Neuronal stem cell (in vitro differentiated cells): ENCODE measurements around the gene ZSCAN21.

Experiments
- DNase-seq: peaks from one replicate; pipeline ENCODE4 v3.0.0-alpha.2; 2013; ENCODE audit warnings: low spot score
- H2AFZ ChIP-seq: one replicate; pipeline ENCODE4 v1.6.1; 2013; ENCODE audit warnings: mild to moderate bottlenecking, low read length, inconsistent platforms
- H2AK5ac ChIP-seq: 2 replicates; pipeline ENCODE4 v1.6.1; 2013; ENCODE audit warnings: low read depth, mild to moderate bottlenecking, inconsistent platforms, low read length, moderate library complexity, mixed read lengths
- H2BK120ac ChIP-seq: 2 replicates; pipeline ENCODE4 v1.6.1; 2013; ENCODE audit warnings: low read depth, mild to moderate bottlenecking, inconsistent platforms, low read length, moderate library complexity, mixed read lengths
- H2BK12ac ChIP-seq: one replicate; pipeline ENCODE4 v1.6.1; 2013; ENCODE audit warnings: low read length, inconsistent platforms
- H2BK15ac ChIP-seq: 2 replicates; pipeline ENCODE4 v1.6.1; 2013; ENCODE audit warnings: mild to moderate bottlenecking, low read length, inconsistent platforms, mixed read lengths
- H2BK5ac ChIP-seq: one replicate; pipeline ENCODE4 v1.6.1; 2013; ENCODE audit warnings: inconsistent platforms, mild to moderate bottlenecking, low read length, moderate library complexity
- H3K14ac ChIP-seq: one replicate; pipeline ENCODE4 v1.6.1; 2013; ENCODE audit warnings: low read length, inconsistent platforms
- H3K18ac ChIP-seq: 2 replicates; pipeline ENCODE4 v1.6.1; 2013; ENCODE audit warnings: low read length, inconsistent platforms
- H3K23ac ChIP-seq: 2 replicates; pipeline ENCODE4 v1.6.1; 2013; ENCODE audit warnings: low read depth, mild to moderate bottlenecking, mixed read lengths, low read length, inconsistent platforms; ENCODE audit not compliant: poor library complexity
- H3K27ac ChIP-seq: replicated peaks from 3 replicates; pipeline ENCODE4 v1.5.1; 2013; ENCODE audit warnings: low read length, inconsistent platforms
- H3K27me3 ChIP-seq, 3 experiments: 2 replicates each; pipeline ENCODE4 v1.6.1; 2013; ENCODE audit warnings: low read length in 3 of 3, mild to moderate bottlenecking in 2 of 3, inconsistent platforms in 1 of 3, low read depth in 1 of 3, mixed read lengths in 1 of 3, moderate library complexity in 1 of 3; ENCODE audit not compliant: control insufficient read depth in 3 of 3, insufficient read depth in 3 of 3
- H3K36me3 ChIP-seq, 2 donors: replicated peaks in 1 of 2; 2 replicates each; pipeline ENCODE4 v1.6.1; 2013; ENCODE audit warnings: low read length in 2 of 2; ENCODE audit not compliant: control insufficient read depth in 2 of 2, insufficient read depth in 2 of 2
- H3K4ac ChIP-seq: 2 replicates; pipeline ENCODE4 v1.6.1; 2013; ENCODE audit warnings: inconsistent platforms, mild to moderate bottlenecking, low read length, moderate library complexity
- H3K4me1 ChIP-seq, 2 donors: 1 replicate in 1 of 2; 2 replicates in 1 of 2; pipeline ENCODE4 v1.6.1; 2013; ENCODE audit warnings: low read length in 2 of 2, low read depth in 1 of 2; ENCODE audit not compliant: control insufficient read depth in 2 of 2, insufficient read depth in 1 of 2
- H3K4me2 ChIP-seq: one replicate; pipeline ENCODE4 v1.6.1; 2013; ENCODE audit warnings: mild to moderate bottlenecking, low read length, inconsistent platforms; ENCODE audit not compliant: insufficient read depth, poor library complexity, severe bottlenecking
- H3K4me3 ChIP-seq, 2 donors: 2 replicates each; pipeline ENCODE4 v1.5.1; 2013; ENCODE audit warnings: low read length in 2 of 2, mild to moderate bottlenecking in 2 of 2, inconsistent platforms in 1 of 2, moderate library complexity in 1 of 2
- H3K79me1 ChIP-seq: one replicate; pipeline ENCODE4 v1.6.1; 2013; ENCODE audit warnings: low read depth, mild to moderate bottlenecking, inconsistent platforms, low read length, moderate library complexity
- H3K9ac ChIP-seq: one replicate; pipeline ENCODE4 v1.6.1; 2013; ENCODE audit warnings: mild to moderate bottlenecking, low read depth, low read length, inconsistent platforms; ENCODE audit not compliant: poor library complexity
- H3K9me3 ChIP-seq, 2 donors: replicated peaks in 1 of 2; 2 replicates each; pipeline versions ENCODE3 to v1.6.1; 2013; ENCODE audit warnings: low read length in 2 of 2, mild to moderate bottlenecking in 2 of 2, inconsistent platforms in 1 of 2, low read depth in 1 of 2, mixed read lengths in 1 of 2, moderate library complexity in 1 of 2; ENCODE audit not compliant: control insufficient read depth in 2 of 2, insufficient read depth in 1 of 2
- H4K8ac ChIP-seq: one replicate; pipeline ENCODE4 v1.6.1; 2013; ENCODE audit warnings: low read depth, mild to moderate bottlenecking, inconsistent platforms, low read length, moderate library complexity
- H4K91ac ChIP-seq: one replicate; pipeline ENCODE4 v1.6.1; 2013; ENCODE audit warnings: low read length, low read depth, mild to moderate bottlenecking, inconsistent platforms; ENCODE audit not compliant: poor library complexity
- WGBS, 2 donors: extraction: QIAGEN DNeasy Blood & Tissue Kit; methylation state at CpG; one replicate each; pipeline ENCODE4 v1.1.7; 2013; ENCODE audit warnings: missing lambda C conversion rate in 2 of 2, mixed read lengths in 1 of 2; ENCODE audit not compliant: insufficient read length in 2 of 2, insufficient replicate concordance in 1 of 2; ENCODE audit errors: extremely low coverage in 2 of 2; 5-methylcytosine and 5-hydroxymethylcytosine counted together

ZSCAN21 gene

GRCh38 chr7:100102950-100103840 lies 53.6 kb downstream of the ZSCAN21 start:
- Histone ChIP-seq H3K27ac (no peak overlapping the region), H3K36me3 (peaks cover 43 to 69% of the 10 kb centered on the region in 2 donors)

GRCh38 chr7:100105534-100105933 lies 56.0 kb downstream of the ZSCAN21 start:
- H3K27me3 ChIP-seq, result no peaks in the 10 kb centered on the region
- DNase-seq, result no peak
- no peak overlapping the region for H2AFZ ChIP-seq
- H2AK5ac ChIP-seq, result no peak overlapping the region
- H3K36me3 ChIP-seq, result peaks cover 37 to 69% of the 10 kb centered on the region in 2 donors
- H3K14ac ChIP-seq, result no peak overlapping the region
- no peak overlapping the region for H3K4ac ChIP-seq
- H4K91ac ChIP-seq, result no peak overlapping the region
- WGBS, 2 donors, result no CpG with 5 or more reads among the region's 4 CpGs
- H3K4me2 ChIP-seq, result no peak overlapping the region
- no peak overlapping the region for H3K27ac ChIP-seq
- no peak overlapping the region for H3K9ac ChIP-seq
- no peak overlapping the region for H3K4me3 ChIP-seq
- no peak overlapping the region for H2BK5ac ChIP-seq
- no peak overlapping the region for H2BK12ac ChIP-seq
- no peak overlapping the region for H2BK120ac ChIP-seq
- H3K9me3 ChIP-seq, result no peaks in the 10 kb centered on the region
- no peak overlapping the region for H3K18ac ChIP-seq
- no peak overlapping the region for H4K8ac ChIP-seq
- no peak overlapping the region for H3K23ac ChIP-seq
- H2BK15ac ChIP-seq, result no peak overlapping the region
- peaks cover 4 to 11% of the 10 kb centered on the region in 2 donors for H3K4me1 ChIP-seq
- no peaks in the 10 kb centered on the region for H3K79me1 ChIP-seq

More at GRCh38 chr7:100102950-100103840, 53.6 kb downstream of the ZSCAN21 start:
- Histone ChIP-seq H3K18ac (no peak overlapping the region), H3K9ac (no peak overlapping the region), H3K27me3 (no peaks in the 10 kb centered on the region), H2BK15ac (no peak overlapping the region), H2BK120ac (peak overlapping the region; percentile 38), H2AFZ (no peak overlapping the region), H3K4ac (no peak overlapping the region), H3K23ac (no peak overlapping the region), H3K9me3 (no peaks in the 10 kb centered on the region), H3K4me1 (peaks cover 10 to 20% of the 10 kb centered on the region in 2 donors), H2BK12ac (no peak overlapping the region), H4K8ac (no peak overlapping the region), H4K91ac (no peak overlapping the region), H3K4me2 (no peak overlapping the region), H3K79me1 (peaks cover 5% of the 10 kb centered on the region), H3K14ac (no peak overlapping the region), H2BK5ac (no peak overlapping the region), H2AK5ac (peak overlapping the region; percentile 20), H3K4me3 (peak overlapping the region in 1 of 2 donors; percentile 99)
- WGBS, 2 donors, result no CpG with 5 or more reads among the region's 17 CpGs
- DNase-seq, result no peak

GRCh38 chr7:100106633-100107032 lies 57.1 kb downstream of the ZSCAN21 start:
- Histone ChIP-seq H3K9ac (no peak overlapping the region), H2BK5ac (no peak overlapping the region), H3K36me3 (peaks cover 46 to 80% of the 10 kb centered on the region in 2 donors), H2AK5ac (no peak overlapping the region), H3K9me3 (peaks cover 0 to 2% of the 10 kb centered on the region in 2 donors), H3K4me3 (no peak overlapping the region), H3K18ac (no peak overlapping the region), H3K79me1 (no peaks in the 10 kb centered on the region), H3K14ac (no peak overlapping the region), H3K27me3 (no peaks in the 10 kb centered on the region), H3K4ac (no peak overlapping the region), H4K8ac (no peak overlapping the region), H2BK120ac (no peak overlapping the region), H2AFZ (no peak overlapping the region), H3K23ac (peak overlapping the region; percentile 38), H2BK12ac (no peak overlapping the region), H2BK15ac (no peak overlapping the region), H3K27ac (no peak overlapping the region), H3K4me1 (peaks cover 4 to 9% of the 10 kb centered on the region in 2 donors), H3K4me2 (no peak overlapping the region), H4K91ac (no peak overlapping the region)
- WGBS, 2 donors, result no CpG with 5 or more reads among the region's 17 CpGs
- DNase-seq, result no peak

GRCh38 chr7:100107125-100107737 lies 57.7 kb downstream of the ZSCAN21 start:
- Histone ChIP-seq H2AK5ac (no peak overlapping the region), H3K18ac (no peak overlapping the region), H3K36me3 (peaks cover 47 to 86% of the 10 kb centered on the region in 2 donors), H3K9ac (no peak overlapping the region), H2BK5ac (no peak overlapping the region), H3K79me1 (no peaks in the 10 kb centered on the region), H4K8ac (no peak overlapping the region), H2BK12ac (no peak overlapping the region), H2BK15ac (no peak overlapping the region), H3K4ac (no peak overlapping the region), H3K4me1 (peaks cover 3 to 9% of the 10 kb centered on the region in 2 donors), H3K4me3 (no peak overlapping the region), H4K91ac (no peak overlapping the region), H2BK120ac (no peak overlapping the region), H3K27me3 (no peaks in the 10 kb centered on the region), H2AFZ (no peak overlapping the region), H3K27ac (no peak overlapping the region), H3K9me3 (peaks cover 0 to 2% of the 10 kb centered on the region in 2 donors), H3K14ac (no peak overlapping the region), H3K23ac (peak overlapping the region; percentile 85), H3K4me2 (no peak overlapping the region)
- WGBS, 2 donors, result no CpG with 5 or more reads among the region's 25 CpGs
- DNase-seq, result no peak
